GM12891 (cell line): ENCODE data around the gene HECTD4.
"Not testable (repeated sequence)": the region's sequence is repeated elsewhere in the genome, so short reads cannot be mapped to it uniquely, and the experiment has no call there.

Experiments
- DNase-seq: peaks from one replicate; pipeline ENCODE4 v3.0.0; 2011; ENCODE audit warnings: low spot score; ENCODE audit not compliant: insufficient read length
- FAIRE-seq: peaks from 2 replicates; lab custom pipeline; 2011; peaks lifted over from hg19 to GRCh38; lab: Jason Lieb, UNC
- PAX5 ChIP-seq: IDR thresholded peaks from 2 replicates; pipeline ENCODE4 v1.6.1; 2011; ENCODE audit warnings: low read length, moderate library complexity, mild to moderate bottlenecking; ENCODE audit not compliant: insufficient read depth, severe bottlenecking
- POLR2A ChIP-seq: IDR thresholded peaks from 2 replicates; pipeline ENCODE4 v1.6.1; 2011; ENCODE audit warnings: low read depth, low read length, control low read depth
- POLR2AphosphoS5 ChIP-seq: IDR thresholded peaks from 2 replicates; pipeline ENCODE4 v1.6.1; 2011; ENCODE audit warnings: low read depth, low read length, control low read depth
- POU2F2 ChIP-seq: IDR thresholded peaks from 2 replicates; pipeline ENCODE4 v1.6.1; 2011; ENCODE audit warnings: low read depth, mild to moderate bottlenecking, control low read depth, low read length, moderate library complexity
- SPI1 ChIP-seq: IDR thresholded peaks from 2 replicates; pipeline ENCODE4 v1.6.1; 2011; ENCODE audit warnings: low read depth, low read length, control low read depth
- TAF1 ChIP-seq: IDR thresholded peaks from 2 replicates; pipeline ENCODE4 v1.6.1; 2011; ENCODE audit warnings: low read depth, low read length, control low read depth

Gene HECTD4

GRCh38 chr12:112226768-112227167, 155.5 kb downstream of the HECTD4 start:
- TF ChIP-seq POLR2AphosphoS5 (no peak), SPI1 (no peak), PAX5 (no peak), POLR2A (no peak), POU2F2 (no peak), TAF1 (no peak)
- FAIRE-seq, result no peak
- no peak for DNase-seq

- not testable (repeated sequence) for DNase-seq, FAIRE-seq
Observed at GRCh38 chr12:112220628-112221027, 161.6 kb downstream of the HECTD4 start.

GRCh38 chr12:112219195-112219594, 163.0 kb downstream of the HECTD4 start:
- TF ChIP-seq POU2F2 (no peak), TAF1 (no peak), POLR2AphosphoS5 (no peak), PAX5 (no peak)
- FAIRE-seq (peak; percentile 83), DNase-seq (no peak)

GRCh38 chr12:112218150-112218549, 164.1 kb downstream of the HECTD4 start:
- TF ChIP-seq POLR2AphosphoS5 (no peak), POU2F2 (no peak), PAX5 (no peak), TAF1 (no peak), POLR2A (no peak), SPI1 (no peak)
- no peak for DNase-seq
- no peak for FAIRE-seq

GRCh38 chr12:112217647-112218046, 164.6 kb downstream of the HECTD4 start:
- no peak for DNase-seq
- no peak for FAIRE-seq
- no peak for TF ChIP-seq POU2F2
- peak; percentile 53; the same call in 1 of the 2 replicates for TF ChIP-seq SPI1

GRCh38 chr12:112216223-112216622, 166.0 kb downstream of the HECTD4 start:
- DNase-seq (no peak), FAIRE-seq (no peak)

GRCh38 chr12:112214064-112214463, 168.2 kb downstream of the HECTD4 start:
- DNase-seq (no peak), FAIRE-seq (no peak)
- TF ChIP-seq SPI1 (no peak), TAF1 (no peak), POU2F2 (no peak), POLR2A (no peak), PAX5 (no peak), POLR2AphosphoS5 (no peak)

More at GRCh38 chr12:112216223-112216622, 166.0 kb downstream of the HECTD4 start:
- TF ChIP-seq POU2F2 (no peak), POLR2AphosphoS5 (no peak)

GRCh38 chr12:112208301-112208910, 173.8 kb downstream of the HECTD4 start:
- FAIRE-seq (no peak), DNase-seq (no peak)
- TF ChIP-seq POLR2A (no peak), TAF1 (no peak), PAX5 (no peak), POLR2AphosphoS5 (no peak), SPI1 (no peak), POU2F2 (no peak)

GRCh38 chr12:112207397-112207924, 174.8 kb downstream of the HECTD4 start:
- no peak for DNase-seq
- FAIRE-seq, result no peak
- no peak for TF ChIP-seq POU2F2
- TF ChIP-seq SPI1, result no peak
- TF ChIP-seq POLR2A, result no peak
- TF ChIP-seq POLR2AphosphoS5, result no peak
- TF ChIP-seq TAF1, result no peak

- DNase-seq (no peak), FAIRE-seq (no peak)
- no peak for TF ChIP-seq POLR2A
- no peak for TF ChIP-seq POU2F2
- TF ChIP-seq TAF1, result no peak
- no peak for TF ChIP-seq POLR2AphosphoS5
- no peak for TF ChIP-seq PAX5
- no peak for TF ChIP-seq SPI1
Observed at GRCh38 chr12:112206944-112207343, 175.3 kb downstream of the HECTD4 start.

- peak; percentile 38 for FAIRE-seq
- no peak for DNase-seq
- no peak for TF ChIP-seq POLR2AphosphoS5
- no peak for TF ChIP-seq SPI1
- no peak for TF ChIP-seq PAX5
- TF ChIP-seq POLR2A, result no peak
- TF ChIP-seq POU2F2, result no peak
- TF ChIP-seq TAF1, result no peak
Observed at GRCh38 chr12:112199136-112199535, 183.1 kb downstream of the HECTD4 start.
